Skeletal muscle satellite cell (primary cell): ENCODE results near the gene DCTD.

ENCODE experiments used
- H3K27me3 ChIP-seq: 2 replicates; pipeline ENCODE4 v1.7.0; 2013; ENCODE audit warnings: low read length; ENCODE audit not compliant: control insufficient read depth, insufficient read depth
- H3K36me3 ChIP-seq: 2 replicates; pipeline ENCODE4 v1.7.0; 2013; ENCODE audit warnings: mild to moderate bottlenecking, control low read depth, low read length; ENCODE audit not compliant: insufficient read depth
- H3K4me1 ChIP-seq: 2 replicates; pipeline ENCODE4 v1.7.0; 2013; ENCODE audit warnings: low read length; ENCODE audit not compliant: control insufficient read depth, insufficient read depth
- H3K4me2 ChIP-seq: 2 replicates; pipeline ENCODE4 v1.7.0; 2013; ENCODE audit warnings: mild to moderate bottlenecking, low read length
- H3K4me3 ChIP-seq: 2 replicates; pipeline ENCODE4 v1.7.0; 2013; ENCODE audit warnings: low read length
- H3K9ac ChIP-seq: 2 replicates; pipeline ENCODE4 v1.7.0; 2013; ENCODE audit warnings: mild to moderate bottlenecking, low read depth, low read length, moderate library complexity
- H3K9me3 ChIP-seq: replicated peaks from 2 replicates; pipeline ENCODE4 v1.7.0; 2013; ENCODE audit warnings: mild to moderate bottlenecking, control low read depth, low read length

The DCTD gene

GRCh38 chr4:182876427-182876826 is 40.8 kb downstream of the DCTD start:
- Histone ChIP-seq H3K9me3 (no peaks in the 10 kb centered on the region), H3K9ac (no peak overlapping the region), H3K36me3 (no peaks in the 10 kb centered on the region), H3K4me3 (no peak overlapping the region), H3K4me1 (peaks cover 7% of the 10 kb centered on the region), H3K4me2 (no peak overlapping the region), H3K27me3 (no peaks in the 10 kb centered on the region)

GRCh38 chr4:182875453-182876405 is 41.5 kb downstream of the DCTD start:
- Histone ChIP-seq H3K4me2 (no peak overlapping the region), H3K9ac (no peak overlapping the region), H3K27me3 (no peaks in the 10 kb centered on the region), H3K36me3 (no peaks in the 10 kb centered on the region), H3K4me3 (no peak overlapping the region), H3K9me3 (no peaks in the 10 kb centered on the region), H3K4me1 (peaks cover 5% of the 10 kb centered on the region)

GRCh38 chr4:182874797-182875345 is 42.3 kb downstream of the DCTD start:
- H3K4me1 ChIP-seq, result no peaks in the 10 kb centered on the region
- H3K36me3 ChIP-seq, result no peaks in the 10 kb centered on the region
- H3K27me3 ChIP-seq, result no peaks in the 10 kb centered on the region
- H3K4me2 ChIP-seq, result no peak overlapping the region
- H3K9me3 ChIP-seq, result no peaks in the 10 kb centered on the region
- no peak overlapping the region for H3K4me3 ChIP-seq
- no peak overlapping the region for H3K9ac ChIP-seq

- Histone ChIP-seq H3K4me2 (no peak overlapping the region), H3K27me3 (no peaks in the 10 kb centered on the region), H3K9ac (no peak overlapping the region), H3K36me3 (no peaks in the 10 kb centered on the region), H3K4me3 (no peak overlapping the region), H3K9me3 (no peaks in the 10 kb centered on the region), H3K4me1 (no peaks in the 10 kb centered on the region)
These were observed 42.9 kb downstream of the DCTD start for GRCh38 chr4:182874304-182874751.

- H3K27me3 ChIP-seq, result no peaks in the 10 kb centered on the region
- H3K36me3 ChIP-seq, result no peaks in the 10 kb centered on the region
- no peaks in the 10 kb centered on the region for H3K4me1 ChIP-seq
- no peak overlapping the region for H3K9ac ChIP-seq
- no peak overlapping the region for H3K4me2 ChIP-seq
- H3K4me3 ChIP-seq, result no peak overlapping the region
- no peaks in the 10 kb centered on the region for H3K9me3 ChIP-seq
These were observed 43.5 kb downstream of the DCTD start for GRCh38 chr4:182873726-182874125.

- Histone ChIP-seq H3K4me2 (no peak overlapping the region), H3K9me3 (no peaks in the 10 kb centered on the region), H3K27me3 (no peaks in the 10 kb centered on the region), H3K4me3 (no peak overlapping the region), H3K4me1 (no peaks in the 10 kb centered on the region), H3K36me3 (no peaks in the 10 kb centered on the region), H3K9ac (no peak overlapping the region)
These were observed 43.9 kb downstream of the DCTD start for GRCh38 chr4:182873289-182873688.

GRCh38 chr4:182872886-182873285 is 44.3 kb downstream of the DCTD start:
- no peaks in the 10 kb centered on the region for H3K27me3 ChIP-seq
- H3K36me3 ChIP-seq, result no peaks in the 10 kb centered on the region
- no peak overlapping the region for H3K9ac ChIP-seq
- no peaks in the 10 kb centered on the region for H3K9me3 ChIP-seq
- no peak overlapping the region for H3K4me2 ChIP-seq
- no peak overlapping the region for H3K4me3 ChIP-seq
- no peaks in the 10 kb centered on the region for H3K4me1 ChIP-seq

GRCh38 chr4:182871616-182872015 is 45.6 kb downstream of the DCTD start:
- Histone ChIP-seq H3K27me3 (no peaks in the 10 kb centered on the region), H3K4me2 (no peak overlapping the region), H3K4me3 (no peak overlapping the region), H3K9ac (no peak overlapping the region), H3K36me3 (no peaks in the 10 kb centered on the region), H3K4me1 (no peaks in the 10 kb centered on the region), H3K9me3 (no peaks in the 10 kb centered on the region)

- Histone ChIP-seq H3K9ac (no peak overlapping the region), H3K4me1 (peaks cover 5% of the 10 kb centered on the region), H3K27me3 (no peaks in the 10 kb centered on the region), H3K4me3 (no peak overlapping the region), H3K36me3 (no peaks in the 10 kb centered on the region), H3K9me3 (no peaks in the 10 kb centered on the region), H3K4me2 (no peak overlapping the region)
These were observed 47.5 kb downstream of the DCTD start for GRCh38 chr4:182869697-182870096.

GRCh38 chr4:182866746-182867145 is 50.4 kb downstream of the DCTD start:
- Histone ChIP-seq H3K9me3 (no peaks in the 10 kb centered on the region), H3K27me3 (no peaks in the 10 kb centered on the region), H3K36me3 (no peaks in the 10 kb centered on the region), H3K9ac (no peak overlapping the region), H3K4me2 (no peak overlapping the region), H3K4me1 (peaks cover 5% of the 10 kb centered on the region), H3K4me3 (no peak overlapping the region)

GRCh38 chr4:182863501-182863900 is 53.7 kb downstream of the DCTD start:
- Histone ChIP-seq H3K4me2 (no peak overlapping the region), H3K9me3 (no peaks in the 10 kb centered on the region), H3K4me3 (no peak overlapping the region), H3K9ac (no peak overlapping the region), H3K36me3 (no peaks in the 10 kb centered on the region), H3K4me1 (peaks cover 5% of the 10 kb centered on the region), H3K27me3 (no peaks in the 10 kb centered on the region)

- Histone ChIP-seq H3K4me1 (peaks cover 5% of the 10 kb centered on the region), H3K36me3 (no peaks in the 10 kb centered on the region), H3K9ac (no peak overlapping the region), H3K4me3 (no peak overlapping the region), H3K4me2 (no peak overlapping the region), H3K27me3 (no peaks in the 10 kb centered on the region), H3K9me3 (no peaks in the 10 kb centered on the region)
These were observed 54.3 kb downstream of the DCTD start for GRCh38 chr4:182862921-182863320.
